Stimulated activated CD8-positive, alpha-beta memory T cell treated with anti-CD3 and anti-CD28 coated beads, Interleukin-12 subunit alpha, Interleukin-12 subunit beta, amount 100 ng/mL, for 1 hour (primary cell): ENCODE measurements around the gene DACT3.
A peak's percentile ranks its signal among the peaks of the same experiment; 100 is the strongest.

Experiments
- DNase-seq: peaks from one replicate; pipeline ENCODE4 v3.0.0-alpha.2; 2020; ENCODE audit warnings: low read depth

Gene DACT3

GRCh38 chr19:46668662-46669061 lies 7.7 kb upstream of the DACT3 start:
- no peak for DNase-seq

GRCh38 chr19:46665072-46665471 lies 4.1 kb upstream of the DACT3 start:
- DNase-seq: no peak

GRCh38 chr19:46661735-46662592 lies 982 bp upstream of the DACT3 start:
- peak; percentile 58 for DNase-seq

- DNase-seq: no peak
Observed at GRCh38 chr19:46660551-46661019, 397 bp downstream of the DACT3 start.

- no peak for DNase-seq
Observed at GRCh38 chr19:46660008-46660517, 919 bp downstream of the DACT3 start.

GRCh38 chr19:46659151-46660007 lies 1.6 kb downstream of the DACT3 start:
- DNase-seq: no peak

- no peak for DNase-seq
Observed at GRCh38 chr19:46656541-46656940, 4.4 kb downstream of the DACT3 start.

- no peak for DNase-seq
Observed at GRCh38 chr19:46654621-46655152, 6.3 kb downstream of the DACT3 start.

GRCh38 chr19:46650445-46650844 lies 10.5 kb downstream of the DACT3 start:
- no peak for DNase-seq

- no peak for DNase-seq
Observed at GRCh38 chr19:46648961-46649960, 11.7 kb downstream of the DACT3 start.

- DNase-seq: no peak
Observed at GRCh38 chr19:46648060-46648960, 12.7 kb downstream of the DACT3 start.

- no peak for DNase-seq
Observed at GRCh38 chr19:46646402-46646801, 14.6 kb downstream of the DACT3 start.

GRCh38 chr19:46644720-46645119 lies 16.3 kb downstream of the DACT3 start:
- no peak for DNase-seq

- DNase-seq: no peak
Observed at GRCh38 chr19:46640656-46641055, 20.3 kb downstream of the DACT3 start.

- no peak for DNase-seq
Observed at GRCh38 chr19:46639358-46640182, 21.4 kb downstream of the DACT3 start.

- DNase-seq: no peak
Observed at GRCh38 chr19:46637224-46637623, 23.8 kb downstream of the DACT3 start.

- DNase-seq: no peak
Observed at GRCh38 chr19:46635920-46636761, 24.8 kb downstream of the DACT3 start, which contains the start of gene GNG8. GNG8 (minus strand) TSS chr19:46636202; CDS start chr19:46634682, 1,520 bp downstream.

GRCh38 chr19:46634656-46635218 lies 26.2 kb downstream of the DACT3 start:
- no peak for DNase-seq
